ENCODE results near the gene ACVR1B. TPM values are rescaled to one million over a fixed set of nuclear protein-coding genes. Genes with fewer than 3 reads are reported as not detected.

The ACVR1B gene
- total RNA-seq, result 12.5 and 12.9 TPM in 2 replicates

DNA sequence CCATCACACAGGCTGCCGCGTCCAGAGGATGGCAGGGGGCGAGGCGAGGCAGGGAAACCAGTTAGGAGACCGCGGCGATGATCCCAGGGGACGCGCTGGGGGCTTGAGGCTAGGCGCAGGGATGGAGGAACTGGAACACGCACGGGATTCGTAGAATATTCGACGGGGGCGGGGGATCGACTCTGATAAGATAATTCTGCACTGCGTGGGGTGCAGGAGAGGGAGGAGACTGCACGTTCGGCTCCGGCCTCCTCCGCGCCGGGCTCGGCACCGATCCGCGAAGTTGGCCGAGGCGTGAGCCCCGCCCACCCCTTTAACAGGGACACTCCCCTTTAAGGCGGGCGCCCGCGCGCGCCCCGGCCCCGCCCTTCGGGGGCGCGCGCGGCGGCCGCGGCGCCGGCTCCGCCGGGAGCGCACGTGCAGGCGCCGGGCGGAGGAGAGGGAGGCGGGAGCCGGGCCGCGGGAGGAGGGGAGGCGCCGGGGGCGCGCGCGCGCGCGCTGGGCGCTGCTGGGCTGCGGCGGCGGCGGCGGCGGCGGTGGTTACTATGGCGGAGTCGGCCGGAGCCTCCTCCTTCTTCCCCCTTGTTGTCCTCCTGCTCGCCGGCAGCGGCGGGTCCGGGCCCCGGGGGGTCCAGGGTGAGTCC lies at the start of gene ACVR1B:
TSS of gene ACVR1B (plus strand) at position 501 of the 644 bp plus-strand sequence. CDS start at position 546, 45 bp downstream.

DNA sequence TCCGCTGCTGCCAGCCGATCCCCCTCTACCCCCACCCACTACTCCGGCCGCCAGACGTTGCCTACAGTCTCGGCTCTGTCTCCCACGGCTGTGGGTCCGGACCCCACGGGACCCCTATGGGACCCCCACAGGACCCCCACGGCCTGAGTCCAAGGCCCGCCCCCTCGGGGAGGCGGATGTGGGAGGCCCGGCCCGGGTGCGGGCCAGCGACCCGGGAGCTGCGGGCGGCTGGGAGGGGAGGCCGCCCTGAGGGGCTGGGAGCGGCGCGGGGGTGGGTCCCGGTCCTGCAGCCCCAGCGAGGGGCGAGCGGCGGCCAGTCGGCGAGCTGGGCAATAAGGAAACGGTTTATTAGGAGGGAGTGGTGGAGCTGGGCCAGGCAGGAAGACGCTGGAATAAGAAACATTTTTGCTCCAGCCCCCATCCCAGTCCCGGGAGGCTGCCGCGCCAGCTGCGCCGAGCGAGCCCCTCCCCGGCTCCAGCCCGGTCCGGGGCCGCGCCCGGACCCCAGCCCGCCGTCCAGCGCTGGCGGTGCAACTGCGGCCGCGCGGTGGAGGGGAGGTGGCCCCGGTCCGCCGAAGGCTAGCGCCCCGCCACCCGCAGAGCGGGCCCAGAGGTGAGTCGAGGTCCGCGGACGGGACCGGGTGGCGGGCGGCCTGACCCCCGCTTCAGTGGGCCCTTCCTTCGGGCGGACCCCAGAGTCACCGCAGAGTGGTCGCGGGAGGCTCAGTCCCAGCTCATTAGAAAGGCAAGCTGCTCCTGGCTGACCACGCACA lies 44.2 kb upstream of the ACVR1B start, which contains the start of gene ACVRL1:
TSS of gene ACVRL1 (plus strand) at position 422 of the 773 bp plus-strand sequence. CDS start 4,971 bp downstream, outside the sequence.

DNA sequence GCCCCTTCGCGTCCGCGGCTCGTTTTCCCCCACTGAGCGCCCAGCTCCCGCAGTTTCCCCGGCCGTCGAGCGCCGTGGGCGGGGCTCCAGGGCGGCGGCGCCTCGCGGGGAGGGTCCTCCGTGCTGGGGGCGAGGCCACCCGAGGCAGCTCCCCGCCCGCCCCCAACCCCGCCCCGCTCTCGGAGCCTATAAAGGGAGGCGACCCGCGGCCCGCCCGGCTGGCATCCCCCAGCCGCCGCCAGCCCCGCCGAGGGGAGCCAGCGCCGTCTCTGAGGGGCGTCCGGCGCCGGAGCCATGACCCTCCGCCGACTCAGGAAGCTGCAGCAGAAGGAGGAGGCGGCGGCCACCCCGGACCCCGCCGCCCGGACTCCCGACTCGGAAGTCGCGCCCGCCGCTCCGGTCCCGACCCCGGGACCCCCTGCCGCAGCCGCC lies 55.2 kb downstream of the ACVR1B start, which contains the start of gene TAMALIN:
TSS of gene TAMALIN (plus strand) at position 221 of the 432 bp plus-strand sequence. CDS start at position 295, 74 bp downstream.

Small RNA genes lying within 50 kb of the gene (small RNA-seq; reads per million reads assigned to genes)
- gene RNU6-574P, result 0.19 reads per million

Other genes with a start within 250 kb of the ACVR1B start
- under 0.01 TPM in 1 of 2 replicates, not detected in the other for gene FIGNL2, start 103.0 kb upstream of the ACVR1B start, total RNA-seq
- 0.98 and 1.5 TPM in 2 replicates for gene ANKRD33, start 63.6 kb upstream of the ACVR1B start, total RNA-seq
- gene ACVRL1, start 44.2 kb upstream of the ACVR1B start, total RNA-seq, result 108 and 201 TPM in 2 replicates
- gene TAMALIN, start 55.2 kb downstream of the ACVR1B start, total RNA-seq, result 2.3 and 4.8 TPM in 2 replicates
- 1.2 and 1.5 TPM in 2 replicates for gene NR4A1, start 99.7 kb downstream of the ACVR1B start, total RNA-seq
- gene ATG101, start 118.3 kb downstream of the ACVR1B start, total RNA-seq, result 35.6 and 36.0 TPM in 2 replicates
- gene SMIM41, start 128.0 kb downstream of the ACVR1B start, total RNA-seq, result 0.20 TPM in 1 of 2 replicates, not detected in the other
- under 0.01 TPM in 1 of 2 replicates, not detected in the other for gene KRT80, start 240.3 kb downstream of the ACVR1B start, total RNA-seq

Measured in subcutaneous preadipocyte (primary cell).